Suprapubic skin (tissue), 4 donors: ENCODE data around the gene GMCL2.

Experiments
- CTCF ChIP-seq, 2 donors: fragments of 200-600 bp in 1 of 2; fragments of 450-650 bp in 1 of 2; sonication (generic) in 1 of 2; IDR thresholded peaks; one replicate each; pipeline ENCODE4 v1.5.1; 2016 to 2019; ENCODE audit warnings: antibody characterized with exemption in 2 of 2, mild to moderate bottlenecking in 1 of 2, moderate library complexity in 1 of 2
- EP300 ChIP-seq: sonication (generic); formaldehyde crosslinking; IDR thresholded peaks from one replicate; pipeline ENCODE4 v1.6.1; 2017; ENCODE audit warnings: antibody characterized with exemption
- POLR2A ChIP-seq, 2 donors: fragments of 450-650 bp; IDR thresholded peaks; one replicate each; pipeline ENCODE4 v1.6.1; 2017; ENCODE audit warnings: antibody characterized with exemption in 2 of 2, mild to moderate bottlenecking in 2 of 2, moderate library complexity in 2 of 2
- POLR2AphosphoS5 ChIP-seq, 3 donors: sonication (generic); formaldehyde crosslinking; IDR thresholded peaks; one replicate each; pipeline ENCODE4 v1.6.1; 2017; ENCODE audit warnings: antibody characterized with exemption in 3 of 3

- TF ChIP-seq EP300 (no peak), CTCF (IDR thresholded peaks at IDR 0.05) (no peak), POLR2A (IDR thresholded peaks at IDR 0.05) (no peak), POLR2AphosphoS5 (IDR thresholded peaks at IDR 0.05) (no peak)
Observed at GRCh38 chr5:178224403-178224802, 37.2 kb upstream of the GMCL2 start.
